Stimulated activated CD8-positive, alpha-beta memory T cell treated with anti-CD3 and anti-CD28 coated beads, Interleukin-4, amount 100 ng/mL, for 48 hours (primary cell): ENCODE measurements around the gene SMAD3.
"Not testable (repeated sequence)": the region's sequence is repeated elsewhere in the genome, so short reads cannot be mapped to it uniquely, and the experiment has no call there.

Experiments
- DNase-seq: peaks from one replicate; pipeline ENCODE4 v3.0.0-alpha.2; 2020

SMAD3 gene

GRCh38 chr15:67063689-67064606 is 1.5 kb upstream of the SMAD3 start:
- no peak for DNase-seq

DNA sequence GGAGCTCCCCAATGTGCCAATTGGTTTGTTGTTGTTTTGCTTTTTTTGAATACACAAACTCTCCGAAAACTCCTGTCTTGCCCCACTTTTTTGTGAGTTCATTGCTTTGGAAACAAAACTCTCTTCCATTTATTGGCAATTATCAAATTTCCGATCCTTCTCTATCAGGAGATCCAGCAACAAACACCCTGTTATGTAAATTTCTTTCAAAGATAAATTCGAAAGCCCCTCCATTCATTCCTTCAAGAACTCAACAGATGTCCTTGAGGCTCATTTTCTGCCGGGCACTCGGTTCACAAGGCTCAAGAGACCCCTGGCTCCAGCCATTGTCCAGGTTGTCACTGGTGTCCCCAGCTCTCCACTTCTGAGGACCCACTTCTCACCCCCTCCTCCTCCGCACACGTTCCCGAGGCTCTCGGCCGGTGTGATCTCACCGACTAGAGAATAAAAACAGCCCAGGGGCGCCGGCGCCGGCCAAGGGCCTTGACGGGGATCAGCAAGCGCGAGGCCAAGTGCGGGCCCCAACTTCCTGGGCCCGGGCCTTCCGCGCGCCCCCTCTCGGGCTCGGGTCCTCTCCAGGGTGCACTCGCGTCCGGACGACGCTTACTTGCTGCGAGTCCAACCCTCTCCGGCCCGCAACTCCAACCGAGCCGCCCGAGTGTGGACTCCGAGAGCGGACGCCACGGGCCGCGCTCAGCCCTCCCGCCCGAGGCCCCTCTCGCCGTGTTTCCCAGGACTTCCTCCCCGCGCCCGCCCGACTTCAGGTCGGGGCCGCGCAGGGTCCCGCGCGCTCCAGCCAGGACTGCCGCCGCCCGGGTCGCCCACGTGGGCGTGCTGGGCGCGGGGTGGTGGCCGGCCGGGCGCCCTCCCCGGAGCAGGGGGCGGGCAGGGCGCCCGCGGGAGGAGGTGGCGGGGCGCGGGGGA is 533 bp upstream of the SMAD3 start:
- DNase-seq: peak; percentile 53

DNA sequence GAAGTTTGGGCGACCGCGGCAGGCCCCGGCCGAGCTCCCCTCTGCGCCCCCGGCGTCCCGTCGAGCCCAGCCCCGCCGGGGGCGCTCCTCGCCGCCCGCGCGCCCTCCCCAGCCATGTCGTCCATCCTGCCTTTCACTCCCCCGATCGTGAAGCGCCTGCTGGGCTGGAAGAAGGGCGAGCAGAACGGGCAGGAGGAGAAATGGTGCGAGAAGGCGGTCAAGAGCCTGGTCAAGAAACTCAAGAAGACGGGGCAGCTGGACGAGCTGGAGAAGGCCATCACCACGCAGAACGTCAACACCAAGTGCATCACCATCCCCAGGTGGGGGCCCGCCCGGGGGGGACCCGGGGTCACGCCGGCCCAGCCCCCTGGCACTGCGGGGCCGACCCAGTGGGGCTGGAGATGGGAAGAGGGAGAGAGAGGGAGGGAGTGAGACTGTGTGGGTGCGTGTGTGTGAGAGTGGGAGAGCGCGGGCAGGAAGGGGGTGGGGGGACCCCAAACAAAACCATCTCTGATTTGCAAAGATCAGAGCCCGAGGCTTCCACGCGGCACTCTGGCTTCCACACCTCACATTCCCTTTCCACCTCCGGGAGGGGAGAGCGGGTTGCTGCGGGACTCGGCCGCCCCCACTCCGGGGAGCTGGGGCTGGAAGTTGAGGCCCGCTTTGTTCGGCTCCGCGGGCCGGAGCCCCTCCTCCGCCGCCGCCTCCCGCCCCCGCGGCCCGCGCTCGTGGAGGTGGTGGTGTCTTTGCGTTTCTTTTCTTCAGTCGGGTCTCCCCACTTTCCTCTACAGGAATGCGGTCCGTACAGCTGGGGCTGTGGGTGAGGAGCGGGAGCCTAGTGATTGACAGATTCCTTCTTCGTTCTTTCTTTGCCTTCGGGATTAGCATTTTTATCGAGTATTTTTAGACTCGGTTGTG is 898 bp downstream of the SMAD3 start:
- no peak for DNase-seq

- no peak for DNase-seq
These were observed 1.8 kb downstream of the SMAD3 start for GRCh38 chr15:67066959-67067853.

DNA sequence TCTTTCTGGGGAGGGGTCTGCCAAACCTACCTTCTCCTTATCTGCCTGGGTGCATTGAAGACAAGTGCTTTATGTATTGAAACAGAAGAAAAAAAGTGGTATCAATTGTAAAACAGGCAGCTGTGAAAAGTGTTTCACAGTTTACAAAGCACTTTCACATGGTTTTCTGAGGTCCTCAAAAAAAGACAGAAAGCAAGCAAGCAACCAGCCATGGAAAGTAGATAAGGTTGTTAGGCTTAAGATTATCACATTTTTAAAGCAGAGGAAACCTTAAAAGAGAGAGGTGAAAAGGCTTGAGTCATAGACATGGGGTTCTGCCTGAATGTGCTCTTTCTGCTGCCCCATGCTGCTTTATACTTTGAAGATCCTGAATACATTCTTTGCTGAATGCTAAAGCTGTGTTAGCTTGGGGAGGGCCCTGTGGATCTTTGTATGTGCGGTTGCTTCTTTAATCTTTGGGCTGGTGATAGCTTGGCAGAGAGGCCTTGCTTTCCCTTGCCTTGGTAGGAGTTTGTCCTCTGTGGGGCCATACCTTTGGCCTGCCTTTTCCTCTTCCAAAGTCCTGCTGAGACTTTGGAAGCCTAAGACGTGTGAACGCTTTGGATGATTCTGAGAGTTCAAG is 2.6 kb downstream of the SMAD3 start:
- no peak for DNase-seq

DNA sequence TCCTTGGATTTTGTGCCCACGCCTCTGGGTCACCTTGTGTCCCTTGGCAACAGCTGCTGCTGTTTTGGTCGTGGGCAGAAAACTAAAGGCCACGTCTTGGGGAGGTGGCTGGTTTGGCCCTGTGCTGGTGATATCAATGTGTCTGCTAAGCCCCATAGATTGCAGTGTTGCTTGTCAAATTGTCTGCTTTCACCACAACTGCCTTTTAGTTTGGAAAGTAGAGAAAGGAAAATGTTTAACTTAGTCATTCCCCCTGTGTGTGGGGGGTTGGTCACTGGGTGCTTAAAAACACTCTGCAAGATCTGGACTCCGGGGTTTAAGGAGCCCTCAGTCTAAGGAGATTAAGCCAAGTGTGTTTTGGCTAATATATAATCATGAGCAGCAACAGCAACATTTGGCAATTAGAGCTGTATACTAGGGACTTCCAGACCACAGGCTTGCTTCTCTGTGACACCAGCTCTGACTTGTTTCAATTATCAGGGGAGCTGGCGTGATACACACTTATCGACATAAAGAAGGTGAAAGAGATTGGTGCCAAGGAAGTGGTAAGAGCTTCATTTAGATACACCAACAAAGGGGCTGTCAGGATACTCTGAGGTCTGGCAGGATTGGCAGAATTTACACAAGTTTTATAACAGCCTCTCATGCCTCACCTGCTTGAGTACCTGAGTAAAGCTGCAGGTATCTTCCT is 3.5 kb downstream of the SMAD3 start:
- DNase-seq: no peak

DNA sequence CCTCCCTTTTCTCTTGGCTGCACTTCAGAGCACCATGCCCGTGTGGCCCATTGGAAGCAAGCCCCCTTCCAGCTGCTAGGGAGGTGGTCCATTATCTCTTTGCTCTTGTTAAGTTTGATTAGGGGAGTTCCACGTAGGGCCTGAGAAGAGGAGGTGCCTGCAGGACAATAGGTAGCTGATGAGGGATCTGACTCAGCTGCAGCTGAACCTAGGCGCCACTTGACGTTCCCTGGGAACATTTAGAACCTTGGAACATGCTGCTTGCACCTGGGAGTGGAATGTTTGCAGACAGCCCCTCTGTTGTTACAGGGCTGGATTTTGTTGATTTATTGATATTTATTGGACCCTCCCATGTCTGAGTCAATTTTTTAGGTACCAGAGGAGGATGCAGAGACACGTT is 4.7 kb downstream of the SMAD3 start:
- DNase-seq: no peak

- no peak for DNase-seq
These were observed 5.7 kb downstream of the SMAD3 start for GRCh38 chr15:67070892-67071664.

GRCh38 chr15:67072442-67072841 is 7.0 kb downstream of the SMAD3 start:
- DNase-seq: no peak

DNA sequence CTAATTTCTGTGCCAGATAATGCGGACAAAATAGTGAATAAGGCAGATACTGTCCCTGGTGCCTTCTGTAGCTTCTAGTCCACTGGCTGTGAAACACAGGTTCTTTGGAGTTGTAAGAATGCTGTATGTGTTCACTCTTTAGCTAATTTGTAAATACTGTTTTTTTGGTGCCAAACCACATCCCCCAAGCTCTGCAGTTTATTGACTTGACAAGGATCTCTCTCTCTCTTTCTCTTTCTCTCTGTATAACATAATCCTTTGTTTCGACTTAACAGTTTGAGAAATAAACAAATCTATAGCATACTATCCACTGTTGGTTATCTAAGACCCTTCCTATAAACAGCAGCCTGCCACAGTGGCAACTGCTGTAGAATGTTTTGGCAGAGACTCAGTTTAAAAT is 7.6 kb downstream of the SMAD3 start:
- no peak for DNase-seq

- no peak for DNase-seq
These were observed 9.5 kb downstream of the SMAD3 start for GRCh38 chr15:67074886-67075229.

DNA sequence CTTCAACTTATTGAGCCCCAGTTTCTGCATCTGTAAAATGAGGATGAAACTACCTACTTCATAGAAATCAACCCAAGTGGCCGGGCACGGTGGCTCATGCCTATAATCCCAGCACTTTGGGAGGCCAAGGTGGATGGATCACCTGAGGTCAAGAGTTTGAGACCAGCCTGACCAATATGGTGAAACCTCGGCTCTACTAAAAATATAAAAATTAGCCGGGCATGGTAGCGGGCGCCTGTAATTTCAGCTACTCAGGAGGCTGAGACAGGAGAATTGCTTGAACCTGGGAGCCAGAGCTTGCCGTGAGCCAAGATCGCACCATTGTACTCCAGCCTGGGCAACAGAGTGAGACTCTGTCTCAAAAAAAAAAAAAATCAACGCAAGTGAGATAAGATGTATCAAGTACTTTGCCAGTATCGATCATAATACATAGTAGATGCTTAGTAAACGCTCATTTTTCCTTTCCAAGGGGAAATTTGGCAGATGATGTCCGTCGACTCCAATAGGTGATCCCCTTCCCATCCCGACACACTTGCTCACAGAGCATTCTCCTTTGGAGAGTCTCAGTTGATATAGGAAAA is 10.2 kb downstream of the SMAD3 start:
- DNase-seq: not testable (repeated sequence)

DNA sequence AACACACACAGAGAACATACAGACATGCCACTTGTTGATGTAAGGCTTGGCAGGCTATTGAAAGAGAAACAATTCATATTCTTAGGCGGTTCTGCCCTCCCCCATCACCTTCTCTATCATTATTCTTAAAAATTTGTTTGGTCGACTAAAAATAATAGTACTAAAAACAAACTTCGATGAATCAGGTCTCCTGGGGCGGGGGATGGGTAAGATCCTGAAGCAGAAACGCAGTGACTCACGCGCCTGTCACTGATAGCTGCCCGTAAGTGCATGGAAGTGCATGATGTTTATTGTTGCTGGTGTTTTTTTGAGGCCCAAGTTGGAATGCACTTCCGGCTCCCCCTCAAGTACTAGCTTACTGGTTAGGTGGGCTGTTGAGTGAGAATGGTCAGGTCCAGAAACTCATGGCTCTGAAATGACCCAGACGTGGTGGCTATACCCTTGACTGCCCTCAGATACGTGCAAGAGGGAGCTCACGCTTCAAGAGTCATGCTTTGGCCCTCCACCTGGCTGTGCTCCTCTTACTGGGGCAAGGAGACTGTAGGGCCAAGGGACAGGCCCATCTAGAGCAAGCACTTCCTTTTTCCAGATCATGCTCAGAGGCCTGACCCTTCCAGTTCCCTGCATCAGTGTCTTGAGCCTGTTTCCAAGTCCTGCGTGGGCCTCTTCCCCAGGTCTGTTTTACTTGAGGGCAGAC is 10.9 kb downstream of the SMAD3 start:
- DNase-seq: no peak

DNA sequence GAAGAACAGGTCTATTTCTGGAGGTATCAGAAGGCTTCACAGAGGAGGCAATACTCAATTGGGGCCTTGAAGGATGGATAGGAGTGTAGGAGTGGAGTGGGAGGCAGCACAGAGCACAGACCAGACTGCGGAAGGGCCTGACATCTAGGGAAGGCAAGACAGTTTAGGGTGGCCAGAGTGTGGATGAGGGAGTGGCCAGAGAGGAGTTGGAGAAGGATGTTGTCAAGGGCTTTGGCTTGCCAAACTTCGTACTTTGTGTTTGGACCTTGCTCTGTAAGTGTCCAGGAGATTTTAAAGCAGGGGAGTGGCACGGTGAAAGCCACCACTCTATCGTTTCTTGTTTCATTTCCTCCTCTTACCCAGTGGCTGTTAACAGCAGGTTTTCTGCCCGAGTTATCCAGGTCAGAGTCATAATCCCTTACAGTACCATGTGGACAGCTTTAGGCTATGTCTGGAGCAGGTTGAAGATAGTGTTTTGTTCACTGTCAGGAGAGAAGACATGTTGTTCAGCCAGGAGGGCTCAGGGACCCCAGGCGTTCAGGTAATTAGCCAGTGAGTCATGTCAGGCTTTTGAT is 12.3 kb downstream of the SMAD3 start:
- no peak for DNase-seq

DNA sequence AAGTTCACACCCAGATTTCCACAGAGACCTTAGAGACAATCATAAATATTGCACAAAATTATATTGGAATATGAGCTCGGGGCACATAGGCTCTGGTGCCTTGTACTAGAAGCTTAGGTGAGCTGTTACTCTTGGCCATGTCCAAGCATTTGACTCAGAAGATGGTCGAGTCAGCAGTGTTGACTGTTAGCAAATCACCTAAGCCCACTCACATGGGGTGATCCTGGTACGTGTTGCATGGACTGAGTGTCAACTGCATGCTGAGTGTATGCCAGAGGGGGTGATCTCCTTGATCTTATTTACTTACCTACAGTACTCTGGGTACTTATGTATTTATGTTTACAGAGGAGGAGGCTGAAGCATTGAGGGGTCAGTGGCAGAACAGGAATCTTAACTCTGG is 14.0 kb downstream of the SMAD3 start:
- DNase-seq: no peak

- DNase-seq: no peak
These were observed 14.9 kb downstream of the SMAD3 start for GRCh38 chr15:67080118-67080899.

DNA sequence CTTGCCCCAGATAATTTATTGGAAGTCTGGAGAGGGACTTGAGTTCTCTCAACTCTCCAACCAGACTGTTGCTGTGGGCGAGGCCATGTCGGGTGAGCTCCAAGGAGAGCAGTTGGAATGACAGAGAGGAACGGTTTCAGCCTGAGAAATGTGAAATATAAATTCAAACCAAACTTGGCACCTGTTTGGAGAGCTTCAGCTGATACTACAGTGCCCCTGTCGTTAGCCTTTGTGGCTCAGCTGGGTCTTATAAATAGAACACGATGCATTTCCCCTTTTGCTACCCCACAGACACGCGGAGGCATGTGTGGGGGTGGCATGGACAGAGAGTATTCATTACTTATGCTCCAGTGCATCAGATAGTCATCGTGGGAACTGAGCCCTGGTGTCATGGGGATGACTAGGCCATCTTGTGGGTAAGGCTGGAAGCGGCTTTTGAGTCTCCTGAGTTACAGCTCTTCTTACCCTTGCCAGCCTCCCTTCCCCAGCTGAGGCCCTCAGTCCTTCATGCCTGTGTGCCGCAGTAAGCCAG is 15.6 kb downstream of the SMAD3 start:
- DNase-seq: peak; percentile 75
